Epithelial cell of esophagus (primary cell): Measurements from ENCODE around the gene EZH1.

Source experiments
- DNase-seq: peaks from one replicate; pipeline ENCODE4 v3.0.0; 2010; ENCODE audit warnings: low read depth
- H3K4me3 ChIP-seq: 2 replicates; pipeline ENCODE4 v1.5.1; 2011; ENCODE audit warnings: mild to moderate bottlenecking, low read length, control low read depth
- TF ChIP-seq, protein P1 (sequence below): IDR thresholded peaks from 2 replicates; pipeline ENCODE4 v1.5.1; 2011; ENCODE audit warnings: low read depth, mild to moderate bottlenecking, low read length, control low read depth, inconsistent platforms; ENCODE audit not compliant: insufficient read depth; ENCODE audit errors: missing control alignments

The EZH1 gene

DNA sequence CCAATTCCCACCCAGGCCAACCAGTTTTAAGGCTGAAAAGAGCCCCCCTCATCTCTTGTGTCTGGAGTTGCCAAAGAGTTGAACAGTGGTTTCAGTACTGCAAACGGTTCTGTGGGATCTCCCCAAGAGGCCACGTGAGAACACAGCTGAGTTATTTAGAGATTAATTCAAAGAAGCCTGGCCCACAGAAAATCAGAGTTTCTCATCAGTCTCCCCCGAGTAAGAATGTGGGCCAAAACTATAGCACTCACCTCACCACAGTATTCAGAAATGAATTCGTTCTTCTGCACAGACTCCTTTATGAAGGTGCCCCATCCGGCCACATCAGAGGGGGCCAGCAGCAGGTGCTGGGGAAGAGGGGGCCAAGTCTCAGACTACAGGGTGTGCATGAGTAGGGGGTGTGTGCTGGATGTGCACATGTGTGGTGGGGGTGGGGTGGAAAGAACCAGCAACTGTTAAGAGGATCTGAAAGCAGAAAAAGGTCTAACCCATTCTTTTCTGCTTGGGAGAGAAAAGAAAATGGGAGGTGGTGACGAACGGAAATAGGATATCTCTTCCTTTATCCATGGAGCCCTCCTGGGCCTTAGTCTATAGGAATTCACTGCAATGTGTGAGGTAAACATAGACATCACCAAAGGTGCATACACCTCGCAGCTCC, 39.9 kb downstream of the EZH1 start:
- no peak overlapping the region for H3K4me3 ChIP-seq
- DNase-seq: no peak
- TF ChIP-seq, protein P1, sequence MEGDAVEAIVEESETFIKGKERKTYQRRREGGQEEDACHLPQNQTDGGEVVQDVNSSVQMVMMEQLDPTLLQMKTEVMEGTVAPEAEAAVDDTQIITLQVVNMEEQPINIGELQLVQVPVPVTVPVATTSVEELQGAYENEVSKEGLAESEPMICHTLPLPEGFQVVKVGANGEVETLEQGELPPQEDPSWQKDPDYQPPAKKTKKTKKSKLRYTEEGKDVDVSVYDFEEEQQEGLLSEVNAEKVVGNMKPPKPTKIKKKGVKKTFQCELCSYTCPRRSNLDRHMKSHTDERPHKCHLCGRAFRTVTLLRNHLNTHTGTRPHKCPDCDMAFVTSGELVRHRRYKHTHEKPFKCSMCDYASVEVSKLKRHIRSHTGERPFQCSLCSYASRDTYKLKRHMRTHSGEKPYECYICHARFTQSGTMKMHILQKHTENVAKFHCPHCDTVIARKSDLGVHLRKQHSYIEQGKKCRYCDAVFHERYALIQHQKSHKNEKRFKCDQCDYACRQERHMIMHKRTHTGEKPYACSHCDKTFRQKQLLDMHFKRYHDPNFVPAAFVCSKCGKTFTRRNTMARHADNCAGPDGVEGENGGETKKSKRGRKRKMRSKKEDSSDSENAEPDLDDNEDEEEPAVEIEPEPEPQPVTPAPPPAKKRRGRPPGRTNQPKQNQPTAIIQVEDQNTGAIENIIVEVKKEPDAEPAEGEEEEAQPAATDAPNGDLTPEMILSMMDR: no peak

- DNase-seq: no peak
- TF ChIP-seq, protein P1: no peak
- H3K4me3 ChIP-seq: no peak overlapping the region
Measured at GRCh38 chr17:42704490-42704836, 40.4 kb downstream of the EZH1 start.

DNA sequence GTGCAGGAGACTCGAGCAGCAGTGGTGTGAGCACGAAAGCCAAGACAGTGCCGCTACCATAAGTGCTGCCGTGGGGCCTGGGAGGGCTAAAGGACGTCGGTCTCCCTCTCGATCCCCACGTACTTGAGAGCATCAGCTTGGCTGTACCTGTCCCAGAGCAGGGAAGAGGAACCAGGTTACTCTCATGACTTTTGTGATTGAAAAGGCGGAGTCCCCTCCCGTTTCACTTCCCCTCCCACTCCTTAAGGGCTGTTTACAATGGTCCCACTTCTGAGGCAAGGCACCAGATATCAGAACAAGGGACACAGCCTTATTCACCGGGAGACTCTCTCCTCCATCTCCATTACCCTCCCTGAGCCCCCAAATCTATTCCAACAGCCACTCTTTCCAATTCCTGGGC, 42.4 kb downstream of the EZH1 start:
- TF ChIP-seq, protein P1: no peak
- DNase-seq: no peak
- no peak overlapping the region for H3K4me3 ChIP-seq

GRCh38 chr17:42700586-42701289, 44.1 kb downstream of the EZH1 start:
- no peak overlapping the region for H3K4me3 ChIP-seq
- TF ChIP-seq, protein P1: no peak
- no peak for DNase-seq

DNA sequence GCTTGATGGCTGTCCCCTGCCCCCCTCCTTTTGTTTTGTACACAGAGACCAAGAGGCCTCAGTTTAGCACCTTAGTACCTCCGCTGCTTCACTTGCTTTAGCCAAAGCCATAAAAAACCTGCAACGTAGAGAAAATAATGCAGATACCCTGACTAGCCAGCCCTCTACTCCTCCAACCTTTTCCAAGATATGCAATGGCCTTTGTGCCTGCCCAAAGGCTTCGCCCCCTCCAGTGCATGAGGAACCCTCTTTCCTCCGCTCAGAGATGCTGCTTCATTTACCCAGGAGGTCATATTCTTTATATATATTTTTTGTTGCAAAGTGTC, 45.5 kb downstream of the EZH1 start:
- H3K4me3 ChIP-seq: no peak overlapping the region
- DNase-seq: no peak
- TF ChIP-seq, protein P1: no peak

DNA sequence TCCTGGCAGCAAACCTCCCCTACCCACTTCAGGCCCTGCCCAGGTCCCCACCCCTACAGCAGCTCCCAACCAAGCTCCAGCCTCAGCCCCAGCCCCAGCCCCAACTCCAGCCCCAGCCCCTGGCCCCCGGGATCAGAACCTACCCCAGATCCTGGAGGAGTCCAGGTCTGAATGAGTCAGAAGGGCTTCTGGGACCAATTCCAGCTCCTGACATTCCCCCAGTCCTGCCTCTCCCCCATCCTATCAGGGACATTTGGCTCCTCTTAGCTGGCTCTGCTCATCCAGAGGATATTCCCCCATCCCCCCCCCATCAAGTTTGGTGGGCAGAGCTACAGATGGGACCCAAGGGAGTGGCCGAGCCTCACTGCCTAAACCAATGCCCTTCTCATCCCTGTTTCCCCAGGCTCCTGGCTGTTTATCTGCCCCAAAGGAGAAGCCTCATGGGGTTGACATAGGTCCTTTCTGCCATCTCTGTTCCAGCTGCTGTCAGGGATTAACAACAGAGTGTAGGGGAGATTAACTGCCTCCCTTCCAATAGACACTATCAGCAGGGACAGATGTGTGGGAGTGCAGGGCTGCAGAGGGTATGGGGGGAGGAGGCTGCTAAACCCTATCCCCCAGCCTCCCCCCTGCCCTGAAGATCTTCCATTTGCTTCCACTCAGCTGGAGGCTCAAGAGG, 46.0 kb downstream of the EZH1 start:
- no peak overlapping the region for H3K4me3 ChIP-seq
- TF ChIP-seq, protein P1: no peak
- no peak for DNase-seq
